WTC11 (cell line): ENCODE results near the gene PTGS1. TPM values are rescaled to one million over a fixed set of nuclear protein-coding genes. Genes with fewer than 3 reads are reported as not detected.
"Not testable (repeated sequence)": the region's sequence is repeated elsewhere in the genome, so short reads cannot be mapped to it uniquely, and the experiment has no call there.

ENCODE experiments used
- ATAC-seq: fragments of 200-7000 bp; cut with Tn5 transposase; 2 replicates; pipeline ENCODE4 v1.10.0; 2021; ENCODE audit warnings: mild to moderate bottlenecking, moderate library complexity
- CTCF ChIA-PET: fragments of 300-600 bp; sonication (Branson Sonifier 250); formaldehyde crosslinking; loops from one replicate; lab custom pipeline; 2021; ENCODE audit warnings: antibody characterized with exemption; lab: Charles Lee
- POLR2A ChIA-PET: fragments of 350-600 bp; sonication (Branson Sonifier 250); formaldehyde crosslinking; loops from one replicate; lab custom pipeline; 2021; ENCODE audit warnings: antibody characterized with exemption; lab: Charles Lee
- DNase-seq: peaks from one replicate; pipeline ENCODE4 v3.0.0; 2021; ENCODE audit warnings: low spot score
- H3K27ac Mint-ChIP-seq: 2 replicates; pipeline ENCODE4 v1.8.0; 2021; ENCODE audit warnings: mixed read lengths
- H3K27me3 Mint-ChIP-seq: 2 replicates; pipeline ENCODE4 v1.8.0; 2021; ENCODE audit warnings: low read depth, mild to moderate bottlenecking, moderate library complexity, mixed read lengths
- H3K36me3 Mint-ChIP-seq: 2 replicates; pipeline ENCODE4 v1.8.0; 2021; ENCODE audit warnings: mixed read lengths
- H3K4me1 Mint-ChIP-seq: 2 replicates; pipeline ENCODE4 v1.8.0; 2022; ENCODE audit warnings: mixed read lengths
- H3K4me3 Mint-ChIP-seq: 2 replicates; pipeline ENCODE4 v1.8.0; 2021; ENCODE audit warnings: mild to moderate bottlenecking, moderate library complexity, mixed read lengths
- H3K9me3 Mint-ChIP-seq: 2 replicates; pipeline ENCODE4 v1.8.0; 2021; ENCODE audit warnings: mixed read lengths
- CBFB ChIP-seq: sonication (generic); formaldehyde crosslinking; IDR thresholded peaks from 2 replicates; pipeline ENCODE4 v1.8.1; 2022; ENCODE audit warnings: mild to moderate bottlenecking, low read depth, missing genetic modification reagents
- CTCF ChIP-seq: fragments of 200-600 bp; IDR thresholded peaks from 2 replicates; pipeline ENCODE4 v1.8.0; 2022; ENCODE audit warnings: antibody characterized with exemption
- E2F1 ChIP-seq: sonication (generic); formaldehyde crosslinking; IDR thresholded peaks from 2 replicates; pipeline ENCODE4 v1.8.0; 2022; ENCODE audit warnings: mild to moderate bottlenecking, missing genetic modification reagents
- ELF4 ChIP-seq: sonication (generic); formaldehyde crosslinking; IDR thresholded peaks from 2 replicates; pipeline ENCODE4 v1.8.1; 2022; ENCODE audit warnings: low read depth, mild to moderate bottlenecking, moderate library complexity, missing genetic modification reagents
- FOXJ3 ChIP-seq: sonication (generic); formaldehyde crosslinking; IDR thresholded peaks from 2 replicates; pipeline ENCODE4 v1.9.0; 2021; ENCODE audit warnings: missing genetic modification reagents, mild to moderate bottlenecking, borderline replicate concordance
- FOXK1 ChIP-seq: sonication (generic); formaldehyde crosslinking; IDR thresholded peaks from 2 replicates; pipeline ENCODE4 v1.8.0; 2022; ENCODE audit warnings: mild to moderate bottlenecking, moderate library complexity, missing genetic modification reagents
- IRF2 ChIP-seq: sonication (generic); formaldehyde crosslinking; IDR thresholded peaks from 2 replicates; pipeline ENCODE4 v1.8.0; 2022; ENCODE audit warnings: low read depth, missing genetic modification reagents, borderline replicate concordance
- MYBL2 ChIP-seq: sonication (generic); formaldehyde crosslinking; IDR thresholded peaks from 2 replicates; pipeline ENCODE4 v1.8.1; 2023; ENCODE audit warnings: mild to moderate bottlenecking, moderate library complexity, missing genetic modification reagents
- RORB ChIP-seq: fragments of 250-450 bp; sonication (Bioruptor Pico); IDR thresholded peaks from 2 replicates; pipeline ENCODE4 v1.9.0; 2021; ENCODE audit warnings: mild to moderate bottlenecking
- SMAD4 ChIP-seq: sonication (generic); formaldehyde crosslinking; IDR thresholded peaks from 2 replicates; pipeline ENCODE4 v1.8.0; 2022; ENCODE audit warnings: mild to moderate bottlenecking, missing genetic modification reagents
- ZBTB21 ChIP-seq: sonication (generic); formaldehyde crosslinking; IDR thresholded peaks from 2 replicates; pipeline ENCODE4 v1.8.1; 2023; ENCODE audit warnings: mild to moderate bottlenecking, missing genetic modification reagents, borderline replicate concordance
- ZNF121 ChIP-seq: sonication (generic); formaldehyde crosslinking; IDR thresholded peaks from 2 replicates; pipeline ENCODE4 v1.8.0; 2023; ENCODE audit warnings: missing genetic modification reagents
- ZNF219 ChIP-seq: sonication (generic); formaldehyde crosslinking; IDR thresholded peaks from 2 replicates; pipeline ENCODE4 v1.8.0; 2023; ENCODE audit warnings: missing genetic modification reagents, mild to moderate bottlenecking, borderline replicate concordance
- ZNF317 ChIP-seq: sonication (generic); formaldehyde crosslinking; IDR thresholded peaks from 2 replicates; pipeline ENCODE4 v1.8.1; 2023; ENCODE audit warnings: low read depth, mild to moderate bottlenecking, moderate library complexity, missing genetic modification reagents, borderline replicate concordance
- ZNF396 ChIP-seq: fragments of 250-450 bp; sonication (Bioruptor Pico); IDR thresholded peaks from 2 replicates; pipeline ENCODE4 v1.8.0; 2021; ENCODE audit warnings: mild to moderate bottlenecking, moderate library complexity, borderline replicate concordance
- total RNA-seq: library from RNA; stranded (reverse); gene quantifications from 3 replicates; pipeline ENCODE4 v1.2.3, GENCODE V29; 2021
- TF ChIP-seq, protein P1 (sequence below): sonication (generic); formaldehyde crosslinking; IDR thresholded peaks from 2 replicates; pipeline ENCODE4 v1.8.0; 2023; ENCODE audit warnings: missing genetic modification reagents, mild to moderate bottlenecking, borderline replicate concordance
- TF ChIP-seq, protein P2 (sequence below): sonication (generic); formaldehyde crosslinking; IDR thresholded peaks from 2 replicates; pipeline ENCODE4 v1.8.0; 2022; ENCODE audit warnings: mild to moderate bottlenecking, missing genetic modification reagents

The PTGS1 gene
- total RNA-seq, 1 experiment from 2014 or later, result 1.0 TPM

- CTCF ChIA-PET, result interaction anchor here (0.5 to 2.5 kb wide), 49 partner anchors 8 to 479 kb away, joined by 3 to 33 read pairs (median 4); partner anchors contain the start of genes MRRF, PDCL, PTGS1 and RBM18
- Mint-ChIP-seq H3K36me3 (0 out of 2 replicates have a peak, but pooled peaks cover 3% of the 10 kb centered on the region), H3K4me1 (peaks cover 4% of the 10 kb centered on the region; the same call in 1 of the 2 replicates), H3K27me3 (peaks cover 12% of the 10 kb centered on the region; the same call in 1 of the 2 replicates), H3K27ac (no peak overlapping the region)
- ATAC-seq, result peak; percentile 96
- TF ChIP-seq FOXK1 (CRISPR knock-in tag) (no peak), CTCF (peak; percentile 30; the same call in 1 of the 2 replicates)
- TF ChIP-seq, protein P1, sequence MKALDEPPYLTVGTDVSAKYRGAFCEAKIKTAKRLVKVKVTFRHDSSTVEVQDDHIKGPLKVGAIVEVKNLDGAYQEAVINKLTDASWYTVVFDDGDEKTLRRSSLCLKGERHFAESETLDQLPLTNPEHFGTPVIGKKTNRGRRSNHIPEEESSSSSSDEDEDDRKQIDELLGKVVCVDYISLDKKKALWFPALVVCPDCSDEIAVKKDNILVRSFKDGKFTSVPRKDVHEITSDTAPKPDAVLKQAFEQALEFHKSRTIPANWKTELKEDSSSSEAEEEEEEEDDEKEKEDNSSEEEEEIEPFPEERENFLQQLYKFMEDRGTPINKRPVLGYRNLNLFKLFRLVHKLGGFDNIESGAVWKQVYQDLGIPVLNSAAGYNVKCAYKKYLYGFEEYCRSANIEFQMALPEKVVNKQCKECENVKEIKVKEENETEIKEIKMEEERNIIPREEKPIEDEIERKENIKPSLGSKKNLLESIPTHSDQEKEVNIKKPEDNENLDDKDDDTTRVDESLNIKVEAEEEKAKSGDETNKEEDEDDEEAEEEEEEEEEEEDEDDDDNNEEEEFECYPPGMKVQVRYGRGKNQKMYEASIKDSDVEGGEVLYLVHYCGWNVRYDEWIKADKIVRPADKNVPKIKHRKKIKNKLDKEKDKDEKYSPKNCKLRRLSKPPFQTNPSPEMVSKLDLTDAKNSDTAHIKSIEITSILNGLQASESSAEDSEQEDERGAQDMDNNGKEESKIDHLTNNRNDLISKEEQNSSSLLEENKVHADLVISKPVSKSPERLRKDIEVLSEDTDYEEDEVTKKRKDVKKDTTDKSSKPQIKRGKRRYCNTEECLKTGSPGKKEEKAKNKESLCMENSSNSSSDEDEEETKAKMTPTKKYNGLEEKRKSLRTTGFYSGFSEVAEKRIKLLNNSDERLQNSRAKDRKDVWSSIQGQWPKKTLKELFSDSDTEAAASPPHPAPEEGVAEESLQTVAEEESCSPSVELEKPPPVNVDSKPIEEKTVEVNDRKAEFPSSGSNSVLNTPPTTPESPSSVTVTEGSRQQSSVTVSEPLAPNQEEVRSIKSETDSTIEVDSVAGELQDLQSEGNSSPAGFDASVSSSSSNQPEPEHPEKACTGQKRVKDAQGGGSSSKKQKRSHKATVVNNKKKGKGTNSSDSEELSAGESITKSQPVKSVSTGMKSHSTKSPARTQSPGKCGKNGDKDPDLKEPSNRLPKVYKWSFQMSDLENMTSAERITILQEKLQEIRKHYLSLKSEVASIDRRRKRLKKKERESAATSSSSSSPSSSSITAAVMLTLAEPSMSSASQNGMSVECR (CRISPR knock-in tag), result no peak
- TF ChIP-seq, all 79 proteins: peak for 1
- peak; percentile 55 for DNase-seq
- POLR2A ChIA-PET, result no interaction called here
- Mint-ChIP-seq H3K4me3 (no peak overlapping the region), H3K9me3 (peaks cover 16% of the 10 kb centered on the region)
Measured at GRCh38 chr9:122356627-122357026, 14.2 kb upstream of the PTGS1 start.

GRCh38 chr9:122360891-122361290 is 9.9 kb upstream of the PTGS1 start:
- no peaks in the 10 kb centered on the region for H3K4me1 Mint-ChIP-seq
- CTCF ChIA-PET, result interaction anchor here (0.6 to 1.1 kb wide), 2 partner anchors 10 to 22 kb away, joined by 4 to 5 read pairs; no protein-coding TSS in a partner anchor

DNA sequence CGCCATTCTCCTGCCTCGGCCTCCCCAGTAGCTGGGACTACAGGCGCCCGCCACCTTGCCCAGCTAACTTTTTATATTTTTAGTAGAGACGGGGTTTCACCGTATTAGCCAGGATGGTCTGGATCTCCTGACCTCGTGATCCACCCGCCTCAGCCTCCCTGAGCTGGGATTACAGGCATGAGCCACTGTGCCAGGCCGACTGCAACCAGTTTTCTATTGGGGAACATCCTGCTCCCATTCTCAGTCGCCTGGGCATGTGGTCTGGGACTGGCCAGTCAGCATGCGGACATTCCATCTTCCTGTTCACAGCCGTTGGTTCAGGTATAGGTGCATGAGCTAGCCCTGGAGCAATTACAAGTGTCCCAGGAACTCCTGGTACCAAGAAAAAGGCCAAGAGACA is 7.7 kb upstream of the PTGS1 start:
- POLR2A ChIA-PET, H3K4me3 Mint-ChIP-seq, H3K36me3 Mint-ChIP-seq, H3K27ac Mint-ChIP-seq, H3K4me1 Mint-ChIP-seq, ATAC-seq, DNase-seq, H3K9me3 Mint-ChIP-seq, H3K27me3 Mint-ChIP-seq: not testable (repeated sequence)
- CTCF ChIA-PET, result interaction anchor here (1.0 to 1.7 kb wide), 3 partner anchors 13 to 264 kb away, joined by 4 to 6 read pairs (median 6); no protein-coding TSS in a partner anchor

More at GRCh38 chr9:122360891-122361290, 9.9 kb upstream of the PTGS1 start:
- Mint-ChIP-seq H3K36me3 (no peaks in the 10 kb centered on the region), H3K9me3 (peaks cover 11% of the 10 kb centered on the region), H3K27ac (no peak overlapping the region), H3K4me3 (no peak overlapping the region), H3K27me3 (peaks cover 11% of the 10 kb centered on the region)
- TF ChIP-seq ZNF317 (CRISPR knock-in tag) (no peak), ZBTB21 (no peak), ZNF219 (CRISPR knock-in tag) (no peak), MYBL2 (no peak), SMAD4 (no peak), IRF2 (CRISPR knock-in tag) (no peak), E2F1 (CRISPR knock-in tag) (no peak), RORB (CRISPR knock-in tag) (no peak), FOXJ3 (CRISPR knock-in tag) (no peak), ZNF396 (CRISPR knock-in tag) (no peak), ZNF121 (CRISPR knock-in tag) (no peak), CBFB (CRISPR knock-in tag) (no peak), ELF4 (CRISPR knock-in tag) (no peak)
- TF ChIP-seq, protein P2, sequence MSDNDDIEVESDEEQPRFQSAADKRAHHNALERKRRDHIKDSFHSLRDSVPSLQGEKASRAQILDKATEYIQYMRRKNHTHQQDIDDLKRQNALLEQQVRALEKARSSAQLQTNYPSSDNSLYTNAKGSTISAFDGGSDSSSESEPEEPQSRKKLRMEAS (CRISPR knock-in tag), result no peak
- DNase-seq (no peak), ATAC-seq (no peak)
- POLR2A ChIA-PET, result no interaction called here
